Stimulated activated CD4-positive, alpha-beta T cell treated with anti-CD3 and anti-CD28 coated beads, Interleukin-4, amount 100 ng/mL, for 4 hours (primary cell): ENCODE data around the gene TBXAS1.

Source experiments
- DNase-seq, 2 experiments: peaks; one replicate each; pipeline ENCODE4 v3.0.0-alpha.2; 2020

The TBXAS1 gene

DNA sequence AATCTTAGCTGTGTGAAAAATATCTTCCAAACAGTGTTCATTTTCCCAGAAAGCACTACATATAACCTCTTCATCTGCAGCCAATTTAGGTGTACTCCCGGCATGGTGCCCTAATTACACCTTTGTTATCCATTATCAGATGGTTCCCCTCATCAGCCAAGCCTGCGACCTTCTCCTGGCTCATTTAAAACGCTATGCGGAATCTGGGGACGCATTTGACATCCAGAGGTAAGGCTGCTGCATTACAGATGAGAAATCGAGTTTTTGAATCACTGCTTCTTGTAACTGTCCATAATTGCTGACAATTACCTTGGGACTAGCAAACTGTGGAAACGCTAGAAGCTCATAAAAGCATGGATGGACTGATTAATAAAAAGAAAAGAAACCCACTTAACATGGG lies 124.2 kb downstream of the TBXAS1 start:
- DNase-seq = no peak

- DNase-seq = no peak
Measured at GRCh38 chr7:139955109-139955820, 126.2 kb downstream of the TBXAS1 start.

GRCh38 chr7:139958599-139959284 lies 129.7 kb downstream of the TBXAS1 start:
- DNase-seq = no peak

- no peak for DNase-seq
Measured at GRCh38 chr7:139959285-139959628, 130.2 kb downstream of the TBXAS1 start.

GRCh38 chr7:139959718-139960117 lies 130.7 kb downstream of the TBXAS1 start:
- DNase-seq = no peak

DNA sequence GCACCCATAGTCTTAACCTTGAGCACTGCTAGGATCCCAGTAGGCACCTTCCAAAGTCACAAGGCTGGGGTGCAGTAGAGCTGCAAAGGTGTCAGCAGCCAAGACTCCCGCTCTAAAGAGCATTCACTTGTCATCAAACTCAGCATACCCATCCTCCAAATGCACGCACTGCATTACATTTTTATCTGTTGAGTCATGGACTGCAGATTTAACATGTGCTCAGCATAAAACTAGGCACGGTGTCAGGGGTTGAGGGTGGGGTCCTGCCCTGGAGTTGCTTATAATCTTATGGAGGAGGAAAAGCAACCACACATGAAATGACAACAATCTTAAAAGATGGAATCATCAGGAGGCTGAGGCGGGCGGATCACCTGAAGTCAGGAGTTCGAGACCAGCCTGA lies 131.1 kb downstream of the TBXAS1 start:
- DNase-seq = no peak

DNA sequence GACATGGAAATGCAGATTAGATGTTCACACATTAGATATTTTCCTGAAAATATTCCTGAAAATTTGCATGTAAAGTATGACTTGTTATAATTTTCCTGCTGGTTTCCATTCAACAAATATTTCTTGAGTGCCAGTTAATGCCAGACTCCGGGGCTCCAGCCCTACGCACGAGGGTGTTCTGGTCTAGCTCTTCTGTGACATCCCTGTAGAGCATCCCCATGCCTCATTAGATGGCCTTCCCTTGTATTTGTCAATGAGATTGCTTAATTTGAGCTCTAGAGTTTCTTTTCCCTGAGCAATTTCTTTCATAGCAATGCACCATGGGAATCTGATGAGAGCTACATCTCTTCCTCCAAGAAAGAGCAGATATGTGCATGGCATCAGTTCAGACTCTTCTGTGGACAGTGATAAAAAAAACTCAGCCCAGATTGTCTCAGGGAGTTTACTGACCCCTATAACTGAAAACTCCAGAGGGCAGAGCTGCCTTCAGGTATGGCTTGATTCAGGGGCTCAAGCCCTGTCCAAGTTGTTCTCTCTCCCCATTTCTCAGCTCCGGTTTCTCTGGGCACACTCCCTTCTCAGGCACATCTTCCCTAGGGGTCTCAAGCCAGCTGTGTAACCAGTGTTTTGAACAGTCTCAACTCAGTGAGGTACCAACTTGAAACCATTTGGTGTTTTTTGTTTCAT lies 137.0 kb downstream of the TBXAS1 start:
- no peak for DNase-seq

DNA sequence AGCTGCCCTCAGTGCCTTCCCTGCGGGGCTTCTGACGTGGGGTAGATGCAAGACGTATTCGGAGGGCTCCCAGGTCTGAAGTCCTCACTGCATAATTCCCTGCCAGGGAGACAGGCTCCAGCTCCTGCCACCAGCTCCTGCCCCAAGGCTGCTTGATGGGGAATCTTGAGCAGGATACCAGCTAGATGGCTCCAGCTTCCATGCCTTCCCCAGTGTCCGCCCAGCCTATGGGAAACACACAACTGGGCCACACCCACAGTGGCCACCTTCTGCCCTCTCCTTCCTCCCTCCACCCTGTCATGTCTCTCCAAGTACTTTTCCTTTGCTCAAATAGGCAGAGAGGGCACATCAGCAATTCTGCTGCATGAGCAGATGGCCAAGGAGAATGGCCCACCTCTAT lies 137.9 kb downstream of the TBXAS1 start:
- DNase-seq = no peak

- DNase-seq = no peak
Measured at GRCh38 chr7:139968931-139969330, 139.9 kb downstream of the TBXAS1 start.

DNA sequence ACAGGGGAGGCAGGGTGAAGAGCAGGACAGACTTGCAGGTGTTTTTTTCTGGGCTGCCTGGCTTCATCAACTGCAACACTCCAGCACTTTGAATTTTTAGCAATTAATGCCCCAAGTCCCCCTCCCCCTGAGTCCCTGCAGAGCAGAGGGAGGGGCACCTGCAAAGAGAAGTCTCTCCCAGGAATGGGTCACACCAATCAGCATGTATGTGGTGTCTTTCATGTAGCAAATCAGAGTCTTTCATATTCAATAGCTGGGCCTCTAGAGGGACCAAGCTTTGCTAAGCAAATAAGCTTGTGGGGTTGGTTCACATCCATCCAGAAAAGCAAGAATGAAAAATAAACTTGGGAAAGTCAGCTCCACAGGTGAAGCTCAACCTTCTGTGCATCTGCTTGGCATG lies 143.0 kb downstream of the TBXAS1 start:
- no peak for DNase-seq

DNA sequence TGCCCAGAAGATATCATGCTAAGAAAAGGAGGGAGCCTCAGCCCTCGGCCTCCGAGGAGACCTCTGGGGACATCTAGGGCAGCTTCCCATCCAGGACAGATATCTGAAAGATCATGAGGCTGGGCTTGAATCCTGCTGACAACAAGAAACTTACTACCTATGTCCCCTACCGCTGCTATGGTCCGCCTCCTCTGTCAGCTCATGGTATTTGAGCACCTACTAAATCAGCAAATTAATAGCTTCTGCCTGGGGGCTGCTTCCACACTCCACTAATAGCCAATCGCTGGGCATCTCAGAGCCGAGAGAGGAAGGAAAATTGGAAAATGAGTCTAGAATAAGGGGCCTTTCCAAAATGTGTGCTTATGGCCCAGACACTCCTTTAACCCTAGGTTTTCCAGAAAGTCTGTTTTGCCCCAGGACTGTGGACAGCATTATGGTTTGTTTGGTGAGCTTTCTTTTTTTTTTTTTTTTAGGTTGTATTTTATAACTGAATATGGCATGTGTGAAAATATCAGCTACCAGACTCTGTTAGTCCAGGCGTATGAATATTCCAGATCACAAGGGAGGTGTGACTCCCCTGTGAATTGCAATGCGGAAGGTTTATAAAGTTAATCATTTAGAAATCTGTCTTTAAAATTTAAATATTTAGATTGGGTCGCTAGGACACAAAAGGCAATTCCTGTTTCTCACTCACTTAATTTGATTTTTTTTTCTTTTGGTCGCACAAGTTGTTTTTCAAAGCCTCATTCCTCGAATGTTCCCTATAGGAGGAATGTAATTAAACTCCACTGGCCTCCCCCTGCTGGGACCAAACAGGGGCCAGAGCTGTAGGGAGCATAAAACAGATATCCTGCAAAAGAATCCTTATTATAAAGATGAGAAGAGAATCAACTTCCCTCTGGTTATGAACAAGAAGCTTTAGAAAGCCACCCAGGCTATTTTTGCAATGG lies 144.3 kb downstream of the TBXAS1 start:
- DNase-seq = no peak

DNA sequence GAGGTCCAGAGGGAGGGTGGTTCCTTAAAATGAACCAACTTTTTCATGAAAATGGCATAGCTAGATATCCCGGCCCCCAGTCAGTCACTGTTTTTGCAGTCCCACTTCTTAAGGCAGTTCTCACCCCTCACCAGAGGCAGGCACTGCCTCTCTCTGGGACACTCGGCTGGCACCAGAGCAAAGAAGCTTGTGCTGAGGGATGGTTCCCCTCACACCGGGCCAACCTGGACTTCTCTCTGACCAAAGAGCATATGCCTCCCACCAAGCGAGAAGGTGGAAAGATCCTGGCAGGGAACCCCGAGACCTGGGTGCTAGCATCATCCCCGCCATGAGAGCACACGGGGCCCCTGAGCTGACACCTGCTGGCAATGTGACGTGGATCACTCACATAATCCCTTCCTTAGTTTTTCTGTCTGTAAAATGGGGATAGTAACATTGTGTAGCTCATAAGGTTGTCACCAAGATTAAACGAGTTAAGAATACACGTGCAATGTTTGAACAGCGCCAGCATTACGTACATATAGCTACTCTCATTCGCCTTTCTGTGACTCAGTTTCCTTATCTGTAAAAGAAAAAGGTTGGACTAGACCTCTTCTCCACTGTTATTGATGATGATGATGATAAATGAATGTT lies 145.2 kb downstream of the TBXAS1 start:
- DNase-seq = no peak

- DNase-seq = no peak
Measured at GRCh38 chr7:139976055-139976837, 147.2 kb downstream of the TBXAS1 start.

- peak in 1 of 2 experiments; percentile 7 for DNase-seq
Measured at GRCh38 chr7:139976838-139977656, 148.0 kb downstream of the TBXAS1 start.

- DNase-seq = no peak
Measured at GRCh38 chr7:139981511-139981895, 152.4 kb downstream of the TBXAS1 start.

GRCh38 chr7:139982927-139983920 lies 154.2 kb downstream of the TBXAS1 start:
- no peak for DNase-seq

DNA sequence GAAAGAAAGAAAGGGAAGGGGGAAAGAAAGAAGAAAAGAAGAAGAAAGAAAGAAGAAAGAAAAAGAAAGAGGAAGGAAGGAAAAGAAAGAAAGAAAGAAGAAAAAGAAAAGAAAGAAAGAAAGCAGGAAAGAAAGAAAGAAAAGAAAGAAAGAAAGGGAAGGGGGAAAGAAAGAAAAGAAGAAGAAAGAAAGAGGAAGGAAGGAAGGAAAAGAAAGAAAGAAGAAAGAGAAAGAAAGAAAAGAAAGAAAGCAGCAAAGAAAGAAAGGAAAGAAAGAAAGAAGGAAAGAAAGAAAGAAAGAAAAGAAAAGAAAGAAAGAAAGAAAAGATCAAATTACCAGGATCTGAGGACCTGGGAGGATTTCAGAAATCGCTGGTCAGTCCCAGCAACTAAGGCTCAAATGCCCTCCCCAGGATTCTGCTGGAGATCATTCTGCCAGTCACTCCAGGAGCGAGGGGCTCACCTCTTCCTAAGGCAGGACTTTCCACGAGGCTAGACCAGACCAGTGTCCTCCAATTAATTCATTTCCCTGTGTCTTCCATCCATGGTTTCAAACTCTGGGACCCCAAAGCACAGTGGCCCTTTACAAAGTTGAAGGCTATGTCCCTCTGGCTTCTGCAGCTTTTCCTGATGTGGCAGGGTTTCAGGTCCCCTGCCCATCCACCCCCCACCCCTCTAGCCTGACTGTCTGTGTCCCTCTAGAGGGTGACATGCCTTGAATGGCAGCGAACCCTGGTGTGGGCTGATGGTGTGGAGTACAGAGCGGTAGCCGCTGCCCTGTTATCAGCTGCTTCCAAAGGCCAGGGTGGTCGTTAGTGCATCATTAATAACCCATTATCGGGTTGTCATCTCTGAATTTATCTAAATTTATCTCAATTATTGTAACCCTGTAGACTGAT lies 155.8 kb downstream of the TBXAS1 start:
- no peak for DNase-seq

DNA sequence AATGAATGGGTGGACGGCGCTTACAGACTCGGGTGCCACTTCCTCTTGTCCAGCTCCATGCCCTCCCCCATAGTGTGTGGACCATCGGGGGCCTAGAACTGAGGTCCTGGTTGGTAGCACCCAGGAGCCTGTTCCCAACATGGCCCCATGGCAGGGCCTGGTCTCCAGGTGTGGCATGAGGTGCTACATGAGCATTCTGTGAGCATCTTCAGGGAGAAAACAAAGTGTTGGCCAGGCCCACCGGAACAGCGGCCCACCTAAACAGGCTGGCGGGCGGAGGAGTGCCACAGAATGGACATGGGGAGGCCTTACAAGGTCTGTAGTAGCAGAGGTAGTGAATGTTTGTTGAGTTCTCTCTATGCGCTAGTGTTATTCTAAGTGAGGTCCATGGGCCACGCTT lies 156.7 kb downstream of the TBXAS1 start:
- no peak for DNase-seq
